Peyer's patch (tissue), 4 donors: ENCODE data around the gene RBM41. TPM values are rescaled to one million over a fixed set of nuclear protein-coding genes. Genes with fewer than 3 reads are reported as not detected.
A peak's percentile ranks its signal among the peaks of the same experiment; 100 is the strongest.

Experiments
- DNase-seq, 3 donors: peaks; one replicate each; pipeline ENCODE4 v3.0.0-alpha.2; 2017 to 2019
- H3K27ac ChIP-seq, 4 donors: fragments of 200-600 bp; sonication (generic); one replicate each; pipeline ENCODE4 v1.5.1; 2016 to 2019
- H3K27me3 ChIP-seq, 2 donors: fragments of 200-600 bp; sonication (generic); one replicate each; pipeline ENCODE4 v1.5.1; 2019
- H3K36me3 ChIP-seq, 3 donors: fragments of 200-600 bp; sonication (generic); one replicate each; pipeline ENCODE4 v1.5.1; 2016 to 2019
- H3K4me1 ChIP-seq, 4 donors: fragments of 200-600 bp; sonication (generic); one replicate each; pipeline ENCODE4 v1.5.1; 2016 to 2019
- H3K4me3 ChIP-seq, 4 donors: fragments of 200-600 bp; sonication (generic); 1 replicate in 3 of 4; 2 replicates in 1 of 4; pipeline ENCODE4 v1.5.1; 2016 to 2019; ENCODE audit warnings: mild to moderate bottlenecking in 1 of 4
- H3K9me3 ChIP-seq, 4 donors: fragments of 200-600 bp; sonication (generic); one replicate each; pipeline ENCODE4 v1.5.1; 2016 to 2019; ENCODE audit warnings: mild to moderate bottlenecking in 1 of 4
- POLR2A ChIP-seq, 2 donors: fragments of 450-650 bp; IDR thresholded peaks; one replicate each; pipeline ENCODE4 v1.5.1; 2017; ENCODE audit warnings: antibody characterized with exemption in 2 of 2, mild to moderate bottlenecking in 2 of 2, moderate library complexity in 2 of 2
- total RNA-seq, 4 donors: library from RNA; depleted of rRNA; stranded (reverse); fragments of >200 nt; gene quantifications; one replicate each; pipeline ENCODE4 v1.1.0, GENCODE V29; 2016
- TF ChIP-seq, protein P1 (sequence below), 6 experiments: fragments of 450-650 bp in 4 of 6; fragments of 200-600 bp in 2 of 6; sonication (generic) in 1 of 6; IDR thresholded peaks; one replicate each; pipeline ENCODE4 v1.5.1; 2017 to 2019; ENCODE audit warnings: antibody characterized with exemption in 6 of 6, mild to moderate bottlenecking in 3 of 6, moderate library complexity in 1 of 6

Gene RBM41
- total RNA-seq, 4 donors from 2014 or later = 27.8 to 46.2 (median 37.8) TPM

DNA sequence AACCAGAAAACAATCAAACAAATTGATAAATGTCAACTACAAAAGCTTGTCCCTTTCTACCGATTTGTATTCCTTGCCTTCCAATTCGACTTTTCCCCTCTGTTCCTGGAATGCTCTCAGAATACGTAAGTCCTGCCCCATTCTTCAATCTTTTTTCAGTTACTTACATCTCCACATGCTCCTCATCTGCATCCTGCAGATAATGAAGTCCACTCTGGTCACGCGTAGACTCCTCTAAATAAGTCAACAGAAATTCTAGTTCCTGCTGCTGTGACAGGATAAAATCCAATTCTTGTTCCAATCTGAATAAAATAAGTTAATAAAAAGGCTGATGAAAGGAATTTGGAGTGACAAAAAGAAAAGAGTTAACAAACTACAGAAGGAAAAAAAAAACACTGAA lies 34.4 kb upstream of the RBM41 start:
- DNase-seq = no peak
- Histone ChIP-seq H3K4me1 (no peaks in the 10 kb centered on the region), H3K27ac (no peak overlapping the region), H3K36me3 (no peaks in the 10 kb centered on the region), H3K9me3 (no peaks in the 10 kb centered on the region), H3K27me3 (no peaks in the 10 kb centered on the region), H3K4me3 (no peak overlapping the region)
- TF ChIP-seq POLR2A (IDR thresholded peaks at IDR 0.05) = no peak
- TF ChIP-seq, protein P1, sequence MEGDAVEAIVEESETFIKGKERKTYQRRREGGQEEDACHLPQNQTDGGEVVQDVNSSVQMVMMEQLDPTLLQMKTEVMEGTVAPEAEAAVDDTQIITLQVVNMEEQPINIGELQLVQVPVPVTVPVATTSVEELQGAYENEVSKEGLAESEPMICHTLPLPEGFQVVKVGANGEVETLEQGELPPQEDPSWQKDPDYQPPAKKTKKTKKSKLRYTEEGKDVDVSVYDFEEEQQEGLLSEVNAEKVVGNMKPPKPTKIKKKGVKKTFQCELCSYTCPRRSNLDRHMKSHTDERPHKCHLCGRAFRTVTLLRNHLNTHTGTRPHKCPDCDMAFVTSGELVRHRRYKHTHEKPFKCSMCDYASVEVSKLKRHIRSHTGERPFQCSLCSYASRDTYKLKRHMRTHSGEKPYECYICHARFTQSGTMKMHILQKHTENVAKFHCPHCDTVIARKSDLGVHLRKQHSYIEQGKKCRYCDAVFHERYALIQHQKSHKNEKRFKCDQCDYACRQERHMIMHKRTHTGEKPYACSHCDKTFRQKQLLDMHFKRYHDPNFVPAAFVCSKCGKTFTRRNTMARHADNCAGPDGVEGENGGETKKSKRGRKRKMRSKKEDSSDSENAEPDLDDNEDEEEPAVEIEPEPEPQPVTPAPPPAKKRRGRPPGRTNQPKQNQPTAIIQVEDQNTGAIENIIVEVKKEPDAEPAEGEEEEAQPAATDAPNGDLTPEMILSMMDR (IDR thresholded peaks at IDR 0.05) = no peak

DNA sequence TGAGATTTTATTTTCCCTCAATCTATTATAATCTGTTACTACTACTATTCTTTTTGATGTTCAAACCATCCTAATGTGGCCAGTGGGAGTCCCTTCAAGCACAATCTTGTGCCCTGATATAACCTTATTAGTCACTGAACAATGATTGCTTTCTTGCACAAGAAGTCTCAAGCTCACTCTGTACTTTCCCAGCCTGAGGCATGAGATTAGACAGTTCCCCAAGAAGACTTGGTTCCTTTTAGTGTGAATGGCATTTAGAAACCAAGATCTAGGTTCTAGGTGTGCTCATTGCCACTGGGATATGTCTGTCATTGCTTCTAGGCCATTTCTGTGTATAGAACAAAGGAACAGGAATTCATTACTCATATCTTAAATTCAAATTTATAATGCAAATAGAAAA lies 28.0 kb upstream of the RBM41 start:
- Histone ChIP-seq H3K27ac (no peak overlapping the region), H3K4me3 (no peak overlapping the region), H3K9me3 (no peaks in the 10 kb centered on the region), H3K36me3 (no peaks in the 10 kb centered on the region), H3K27me3 (no peaks in the 10 kb centered on the region), H3K4me1 (no peaks in the 10 kb centered on the region)
- no peak for DNase-seq
- TF ChIP-seq, protein P1 (IDR thresholded peaks at IDR 0.05) = no peak
- no peak for TF ChIP-seq POLR2A (IDR thresholded peaks at IDR 0.05)

DNA sequence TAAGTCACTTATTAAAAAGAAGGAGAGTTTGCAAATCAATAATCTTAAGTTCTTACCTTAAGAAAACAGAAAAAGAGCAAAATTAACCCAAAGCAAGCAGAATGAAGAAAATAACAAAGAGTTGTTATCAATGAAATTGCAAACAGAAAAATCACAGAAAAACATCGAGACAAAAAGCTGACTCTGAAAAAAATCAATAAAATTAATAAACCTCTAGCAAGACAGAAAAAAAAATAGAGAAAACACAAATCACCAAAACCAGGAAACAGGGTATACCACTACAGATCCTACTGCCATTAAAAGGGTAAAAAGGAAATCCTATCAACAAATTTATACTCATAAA lies 17.3 kb upstream of the RBM41 start:
- H3K27ac ChIP-seq = no peak overlapping the region
- no peaks in the 10 kb centered on the region for H3K9me3 ChIP-seq
- no peak for TF ChIP-seq POLR2A (IDR thresholded peaks at IDR 0.05)
- no peak overlapping the region for H3K4me3 ChIP-seq
- no peaks in the 10 kb centered on the region for H3K4me1 ChIP-seq
- DNase-seq = no peak
- H3K36me3 ChIP-seq = no peaks in the 10 kb centered on the region
- H3K27me3 ChIP-seq = no peaks in the 10 kb centered on the region

DNA sequence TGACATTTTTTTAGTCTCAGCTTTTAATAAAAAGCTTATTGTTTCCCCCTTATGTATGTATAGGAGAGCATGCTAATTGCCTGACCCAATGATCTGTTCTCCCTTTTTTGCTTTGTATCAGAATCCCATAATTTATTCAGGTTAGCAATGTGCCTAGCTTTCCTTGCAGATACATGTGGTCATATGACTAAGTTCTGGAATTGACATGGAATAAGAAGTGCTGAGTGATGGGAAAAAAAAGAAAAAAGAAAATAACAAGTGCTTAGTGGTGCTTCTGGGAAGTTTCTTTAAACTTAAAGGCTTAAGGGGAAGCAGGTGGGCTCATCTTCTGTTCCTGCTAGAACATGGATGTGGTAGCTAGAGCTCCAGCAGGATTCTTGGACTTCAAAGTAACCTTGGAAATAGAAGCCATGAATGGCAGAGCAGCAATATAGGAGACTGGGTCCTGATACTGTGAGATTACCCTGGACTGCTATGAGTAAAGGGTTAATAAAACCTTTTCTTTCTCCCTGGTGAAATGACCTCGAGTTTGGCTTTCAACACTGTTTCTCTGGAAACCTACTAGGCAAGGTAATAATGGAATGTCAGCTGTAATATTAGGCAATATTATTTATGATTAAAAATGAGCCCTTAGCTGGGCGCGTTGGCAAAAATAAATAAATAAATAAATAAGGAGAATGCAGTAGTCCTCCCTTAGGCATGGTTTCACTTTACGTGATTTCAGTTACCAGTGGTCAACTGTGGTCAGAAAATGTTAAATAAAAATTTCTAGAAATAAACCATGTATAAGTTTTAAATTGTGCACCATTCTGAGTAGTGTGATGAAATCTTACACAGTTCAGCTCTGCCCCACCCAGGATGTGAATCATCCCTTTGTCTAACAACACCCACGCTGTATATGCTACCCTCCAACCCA lies 16.7 kb upstream of the RBM41 start:
- Histone ChIP-seq H3K4me1 (no peaks in the 10 kb centered on the region), H3K4me3 (no peak overlapping the region), H3K9me3 (no peaks in the 10 kb centered on the region), H3K27ac (no peak overlapping the region), H3K27me3 (no peaks in the 10 kb centered on the region), H3K36me3 (no peaks in the 10 kb centered on the region)
- DNase-seq = peak in 1 of 3 donors; percentile 56
- no peak for TF ChIP-seq POLR2A (IDR thresholded peaks at IDR 0.05)
- TF ChIP-seq, protein P1 (IDR thresholded peaks at IDR 0.05) = no peak

DNA sequence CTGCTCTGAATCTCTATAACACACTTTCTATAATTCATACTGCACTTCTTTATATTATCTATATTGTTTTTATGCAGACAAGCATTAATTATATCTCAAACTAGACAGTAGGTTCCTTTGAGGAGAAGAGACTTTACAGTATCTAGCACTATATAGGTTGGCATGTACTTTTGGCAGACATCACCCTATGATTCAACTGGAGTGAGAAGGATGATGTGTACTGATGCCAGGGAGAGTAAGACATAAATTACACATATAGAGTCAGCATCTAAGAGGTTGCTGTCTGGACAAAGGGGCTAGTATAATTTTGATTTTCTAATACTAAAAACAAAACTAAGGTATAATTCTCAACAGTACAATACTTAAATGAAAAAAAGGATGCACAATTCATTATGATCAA lies 5.1 kb upstream of the RBM41 start:
- no peak for DNase-seq
- Histone ChIP-seq H3K9me3 (no peaks in the 10 kb centered on the region), H3K4me3 (no peak overlapping the region), H3K27ac (no peak overlapping the region), H3K27me3 (no peaks in the 10 kb centered on the region), H3K36me3 (no peaks in the 10 kb centered on the region), H3K4me1 (no peaks in the 10 kb centered on the region)
- no peak for TF ChIP-seq POLR2A (IDR thresholded peaks at IDR 0.05)
- TF ChIP-seq, protein P1 (IDR thresholded peaks at IDR 0.05) = no peak

DNA sequence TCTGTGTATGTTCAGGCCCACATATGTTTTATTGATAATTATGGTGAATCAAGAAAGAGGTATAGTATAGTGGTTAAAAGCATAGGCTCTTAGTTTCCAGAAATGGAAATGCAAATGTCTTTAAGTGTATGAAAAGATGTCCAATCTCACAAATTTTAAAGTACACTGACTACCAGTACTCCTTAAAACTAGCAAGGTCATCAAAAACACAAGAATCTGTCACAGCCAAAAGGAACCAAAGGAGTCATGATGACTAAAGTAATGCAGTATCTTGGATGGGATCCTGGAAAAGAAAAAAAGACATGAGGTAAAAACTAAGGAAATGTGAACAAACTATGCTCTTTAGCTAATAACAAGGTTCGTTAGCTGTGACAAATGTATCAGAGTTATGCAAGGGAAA lies 661 bp upstream of the RBM41 start:
- H3K36me3 ChIP-seq = peaks cover 0 to 20% (median 0%) of the 10 kb centered on the region in 3 donors
- H3K4me3 ChIP-seq = peak overlapping the region in 1 of 4 donors; percentile 70
- peak overlapping the region in 1 of 4 donors; percentile 69 for H3K27ac ChIP-seq
- peaks cover 0 to 4% (median 0%) of the 10 kb centered on the region in 4 donors for H3K4me1 ChIP-seq
- TF ChIP-seq, protein P1 (IDR thresholded peaks at IDR 0.05) = no peak
- no peak for TF ChIP-seq POLR2A (IDR thresholded peaks at IDR 0.05)
- H3K9me3 ChIP-seq = no peaks in the 10 kb centered on the region
- DNase-seq = no peak
- no peaks in the 10 kb centered on the region for H3K27me3 ChIP-seq
